GM21576 (cell line): Measurements from ENCODE around the gene CLDN2.
"Not testable (repeated sequence)": the region's sequence is repeated elsewhere in the genome, so short reads cannot be mapped to it uniquely, and the experiment has no call there.

Source experiments
- ATAC-seq: cut with Tn5 transposase; IDR thresholded peaks from one replicate; pipeline ENCODE4 v1.9.1; 2021; ENCODE audit warnings: mild to moderate bottlenecking, moderate library complexity; ENCODE audit not compliant: unreplicated experiment

Gene CLDN2, protein sequence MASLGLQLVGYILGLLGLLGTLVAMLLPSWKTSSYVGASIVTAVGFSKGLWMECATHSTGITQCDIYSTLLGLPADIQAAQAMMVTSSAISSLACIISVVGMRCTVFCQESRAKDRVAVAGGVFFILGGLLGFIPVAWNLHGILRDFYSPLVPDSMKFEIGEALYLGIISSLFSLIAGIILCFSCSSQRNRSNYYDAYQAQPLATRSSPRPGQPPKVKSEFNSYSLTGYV

DNA sequence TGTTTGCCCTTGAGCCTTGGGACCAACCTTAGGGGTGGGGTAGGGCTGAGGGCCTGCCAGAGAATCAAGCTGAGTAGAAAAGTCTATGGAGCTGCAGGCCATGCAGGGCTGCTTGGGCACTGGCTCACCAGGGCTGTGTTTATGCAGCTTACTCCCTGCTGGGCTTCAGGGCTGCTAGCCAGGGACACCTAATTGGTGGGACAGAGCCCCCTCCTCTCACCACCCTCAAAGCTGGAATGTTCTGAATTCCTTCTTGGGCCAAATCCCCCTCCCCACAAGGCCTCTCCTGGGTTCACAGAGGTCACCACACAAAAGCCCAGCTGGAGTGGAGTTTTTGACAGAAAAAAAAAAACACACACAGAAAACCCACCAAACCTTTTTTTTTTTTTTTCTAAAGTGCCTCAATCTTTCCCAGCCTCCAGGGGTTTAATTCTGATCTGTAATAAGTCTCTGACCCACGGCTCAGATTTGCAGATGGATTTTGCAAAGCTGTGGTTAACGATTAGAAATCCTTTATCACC lies at the start of gene CLDN2:
Gene CLDN2 (plus strand): TSS at position 471 of the 521 bp plus-strand sequence. CDS start 7,827 bp downstream, outside the sequence.
- ATAC-seq: no peak

DNA sequence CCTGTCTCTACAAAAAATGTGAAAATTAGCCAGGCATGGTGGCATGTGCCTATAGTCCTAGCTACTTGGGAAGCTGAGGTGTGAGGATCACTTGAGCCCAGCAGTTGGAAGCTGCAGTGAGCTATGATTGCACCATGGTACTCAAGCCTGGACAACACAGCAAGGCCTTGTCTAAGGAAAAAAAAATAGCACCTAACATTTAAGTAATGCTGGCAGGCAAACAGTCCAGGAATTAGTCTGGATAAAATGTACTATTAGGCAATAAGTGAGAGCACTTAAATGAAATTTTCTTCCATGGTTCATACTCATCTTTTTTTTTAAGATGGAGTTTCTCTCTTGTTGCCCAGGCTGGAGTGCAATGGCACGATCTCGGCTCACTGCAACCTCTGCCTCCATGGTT lies 47.4 kb upstream of the CLDN2 start:
- not testable (repeated sequence) for ATAC-seq

DNA sequence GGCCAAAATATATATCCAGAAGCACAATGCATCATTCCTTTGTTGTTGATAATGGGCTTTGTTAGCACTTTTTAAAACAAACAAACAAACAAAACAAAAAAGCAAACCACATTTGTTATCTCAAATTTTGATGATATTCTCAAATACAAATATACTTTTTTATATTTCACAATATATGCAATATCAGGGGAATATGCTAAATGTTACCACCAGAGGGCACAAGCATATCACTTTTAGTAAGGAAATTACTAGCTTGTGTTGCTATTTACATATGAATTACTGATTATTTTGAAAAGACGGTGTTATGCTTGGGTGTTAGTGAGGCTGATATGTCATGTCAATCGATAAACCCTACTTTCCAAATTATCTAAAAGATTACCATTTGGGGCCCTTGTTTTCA lies 46.1 kb upstream of the CLDN2 start:
- ATAC-seq: no peak

DNA sequence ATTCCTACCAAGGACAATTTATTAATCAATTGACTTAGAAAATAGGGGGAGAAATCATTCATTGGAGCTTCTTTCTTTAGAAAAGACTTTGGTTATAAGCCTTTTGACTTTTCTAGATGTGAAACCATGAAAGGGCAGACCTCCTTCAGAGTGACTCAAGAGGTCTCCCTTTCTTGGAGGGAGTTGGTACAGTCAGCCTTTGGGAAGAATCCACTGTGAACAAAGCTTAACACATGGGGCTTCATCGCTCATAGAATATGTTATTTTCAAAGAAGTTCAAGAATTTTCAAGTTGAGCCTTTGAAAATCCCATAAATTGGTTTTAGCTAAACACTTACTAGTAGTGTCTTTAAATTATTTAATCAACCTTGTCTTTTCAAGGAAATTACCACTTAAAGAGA lies 45.1 kb upstream of the CLDN2 start:
- no peak for ATAC-seq

DNA sequence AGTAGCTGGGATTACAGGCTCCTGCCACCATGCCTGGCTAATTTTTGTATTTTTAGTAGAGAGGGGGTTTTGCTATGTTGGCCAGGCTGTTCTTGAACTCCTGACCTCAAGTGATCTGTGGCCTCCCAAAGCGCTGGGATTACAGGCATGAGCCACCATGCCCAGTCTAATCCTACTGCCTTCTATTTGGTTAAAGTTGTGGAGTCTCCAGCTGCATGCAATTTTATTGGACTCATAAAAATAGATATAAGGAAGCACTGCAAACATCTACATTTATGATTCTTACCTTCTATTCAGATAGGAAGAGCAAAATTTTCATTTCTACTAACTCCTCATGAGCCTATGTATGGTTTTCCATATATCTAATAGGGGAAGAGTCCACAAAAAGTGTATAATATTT lies 30.7 kb upstream of the CLDN2 start:
- no peak for ATAC-seq

DNA sequence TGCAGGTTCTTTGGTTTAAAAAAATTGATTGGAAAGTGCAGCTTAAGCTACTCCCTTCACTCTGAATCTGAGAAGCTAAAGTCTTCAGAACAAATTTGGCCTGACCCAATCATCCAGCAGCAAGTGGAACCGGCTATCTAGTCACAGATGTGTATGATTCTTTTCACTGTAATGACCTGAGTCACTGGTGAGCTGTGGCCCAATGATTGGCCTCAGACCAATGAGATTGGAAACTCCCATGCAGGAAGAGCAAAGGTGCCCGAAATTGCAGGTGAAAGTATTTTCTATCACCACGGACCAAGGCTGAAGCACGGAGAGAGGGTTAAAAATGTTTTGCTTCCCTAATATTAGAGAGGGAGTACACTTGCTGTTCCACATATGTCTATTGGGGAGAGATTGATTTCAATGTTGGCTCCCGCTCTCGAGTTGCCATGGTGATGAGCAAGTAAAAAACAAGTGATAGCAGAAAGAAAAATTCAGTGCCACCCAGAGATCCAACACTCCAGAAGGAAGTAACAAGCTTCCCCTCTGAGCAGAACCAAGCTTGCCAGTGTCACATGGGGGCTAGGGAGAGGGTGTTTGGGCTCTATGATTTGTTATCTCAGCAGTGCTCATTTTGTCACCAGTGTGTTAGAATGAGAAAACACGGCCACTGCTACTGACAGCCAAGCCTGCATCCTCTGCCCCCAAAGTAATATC lies 28.3 kb upstream of the CLDN2 start:
- no peak for ATAC-seq

DNA sequence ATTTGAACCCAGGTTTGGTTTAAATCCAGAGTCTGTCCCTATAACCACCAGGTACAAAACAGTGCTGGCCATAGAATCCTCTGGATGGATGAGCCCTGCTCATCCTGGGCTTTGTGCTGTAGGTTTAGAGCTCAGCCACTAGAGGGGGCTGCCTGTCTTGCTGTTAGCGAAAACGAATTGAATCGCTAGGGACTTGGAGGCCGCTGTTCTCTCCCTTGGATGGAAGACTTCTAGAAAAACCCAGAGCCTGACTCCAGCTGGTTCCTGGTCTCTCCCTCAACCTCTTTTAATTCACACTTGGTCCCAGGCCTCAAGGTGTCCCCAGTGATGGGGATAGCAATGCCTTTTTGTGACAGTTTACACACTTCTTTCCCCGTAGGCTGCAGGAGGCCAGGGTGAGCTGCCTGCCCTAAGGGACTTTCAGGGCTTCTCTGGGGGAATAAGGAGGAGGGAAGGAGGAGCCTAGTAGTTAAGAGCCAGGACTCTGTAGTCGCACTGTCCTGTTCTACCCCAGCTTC lies 25.8 kb upstream of the CLDN2 start:
- ATAC-seq: peak; percentile 83

DNA sequence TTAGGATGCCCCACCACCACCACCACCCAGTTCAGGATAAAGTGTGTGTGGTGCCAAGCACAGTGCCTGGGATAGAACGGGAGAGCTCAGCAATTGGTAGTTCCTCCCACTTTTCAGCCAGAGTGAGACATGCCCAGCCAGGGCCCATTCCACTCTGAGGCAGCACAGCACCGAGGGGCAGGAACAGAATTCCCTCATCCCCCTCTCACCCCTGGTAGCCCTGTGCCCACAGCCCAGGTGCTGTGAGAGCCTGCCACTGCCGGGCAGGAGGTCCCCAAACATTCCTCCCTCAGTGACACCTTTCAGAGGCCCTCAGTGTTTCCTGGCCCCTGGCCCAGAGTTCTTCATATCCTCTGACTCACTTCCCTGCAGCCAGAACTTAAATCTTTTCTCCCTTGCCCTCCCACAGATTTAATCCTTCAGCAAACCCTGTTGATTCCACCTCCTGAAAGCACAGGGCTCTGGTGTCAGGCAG lies 25.2 kb upstream of the CLDN2 start:
- no peak for ATAC-seq

DNA sequence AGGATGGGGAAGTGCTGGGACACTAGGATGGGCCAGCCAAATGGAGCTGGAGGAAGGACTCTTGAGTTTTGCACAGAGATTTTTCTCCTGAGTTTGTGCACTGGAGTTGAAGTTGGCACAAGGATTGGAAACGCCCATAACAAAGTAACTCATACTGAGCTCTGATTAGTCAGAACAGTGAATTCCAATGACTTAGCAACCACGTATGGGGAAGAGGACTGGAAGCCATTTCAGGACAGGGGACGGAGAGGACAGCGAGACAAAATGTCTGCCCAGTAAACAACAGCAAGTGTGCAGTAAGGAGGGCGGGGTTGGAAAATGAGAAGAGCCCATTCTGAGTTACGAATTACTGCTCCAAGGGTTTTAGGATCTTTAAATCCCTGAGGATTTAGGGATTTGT lies 22.9 kb upstream of the CLDN2 start:
- no peak for ATAC-seq

DNA sequence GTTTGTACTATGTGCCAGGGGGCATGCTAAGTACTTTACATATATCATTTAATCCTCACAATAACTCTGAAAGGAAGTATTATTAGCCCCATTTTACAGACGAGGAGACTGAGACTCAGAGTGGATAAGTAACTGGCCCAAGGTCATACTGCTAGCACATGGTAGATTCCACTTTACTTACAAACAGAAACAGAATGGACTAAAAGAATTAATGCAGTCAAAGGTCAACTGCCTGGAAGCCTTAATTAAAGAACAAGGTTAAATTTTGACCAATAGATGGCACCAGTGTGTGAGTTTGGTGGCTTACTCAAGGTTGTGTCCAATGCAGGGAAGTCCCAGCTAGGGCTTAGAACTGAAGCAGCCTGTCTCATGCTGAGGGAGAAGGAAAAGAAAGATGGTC lies 21.7 kb upstream of the CLDN2 start:
- ATAC-seq: peak; percentile 71

DNA sequence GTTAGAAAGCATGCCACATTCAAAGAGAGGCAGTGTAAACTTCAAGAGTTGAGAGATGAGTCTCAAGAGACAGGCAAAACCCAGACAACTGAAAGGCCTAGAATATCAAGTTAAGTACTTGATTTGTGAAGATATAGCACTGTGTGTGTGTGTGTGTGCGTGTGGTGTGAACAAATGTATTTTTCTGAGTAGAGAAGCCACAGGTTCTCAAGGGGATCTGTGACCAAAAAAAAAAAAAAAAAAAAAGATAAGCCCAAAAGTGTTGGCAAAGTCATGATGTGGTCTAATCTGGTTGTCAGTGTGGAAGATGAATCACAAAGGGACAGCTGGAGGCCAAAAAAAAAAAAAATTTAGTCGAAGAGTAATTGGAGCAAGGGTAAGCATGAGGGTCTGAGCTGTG lies 20.9 kb upstream of the CLDN2 start:
- ATAC-seq: no peak

DNA sequence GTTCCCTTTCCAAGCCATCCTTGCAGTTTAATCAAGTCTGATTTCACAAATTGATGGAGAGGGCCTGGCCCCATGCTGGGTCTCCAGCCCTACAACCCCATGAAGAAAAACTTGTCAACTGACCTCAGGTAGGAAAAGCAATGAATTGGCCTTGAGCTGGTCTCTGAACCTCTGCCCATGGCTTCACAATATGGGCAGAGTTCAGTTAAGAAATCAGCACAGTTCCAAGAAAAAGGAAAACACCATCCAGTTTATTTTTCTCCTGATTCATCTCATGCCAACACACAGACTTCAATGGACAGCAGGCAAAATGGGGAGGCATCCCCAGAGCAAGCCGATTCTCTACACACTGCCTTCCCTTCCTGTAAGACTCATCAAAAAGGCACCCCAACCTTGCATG lies 20.4 kb upstream of the CLDN2 start:
- no peak for ATAC-seq

DNA sequence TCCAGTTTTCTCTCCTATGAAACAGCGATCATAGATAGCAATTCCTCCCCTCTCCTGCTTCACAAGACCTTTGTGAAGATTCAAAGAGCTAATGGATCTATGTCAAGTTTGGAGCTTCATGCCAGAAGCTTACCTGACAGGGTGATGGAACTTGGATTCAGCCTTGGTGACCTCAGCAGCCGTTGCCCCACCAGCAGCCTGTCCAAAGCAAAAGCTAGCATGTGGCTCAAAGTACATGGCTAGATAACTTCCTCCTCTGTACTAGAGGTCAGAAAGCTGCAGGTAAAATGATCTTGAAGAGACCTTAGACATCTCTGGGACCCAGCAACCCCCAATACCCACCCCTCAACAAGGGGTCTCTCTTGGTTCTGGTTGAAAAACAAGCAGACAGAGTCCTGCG lies 18.9 kb upstream of the CLDN2 start:
- ATAC-seq: no peak

DNA sequence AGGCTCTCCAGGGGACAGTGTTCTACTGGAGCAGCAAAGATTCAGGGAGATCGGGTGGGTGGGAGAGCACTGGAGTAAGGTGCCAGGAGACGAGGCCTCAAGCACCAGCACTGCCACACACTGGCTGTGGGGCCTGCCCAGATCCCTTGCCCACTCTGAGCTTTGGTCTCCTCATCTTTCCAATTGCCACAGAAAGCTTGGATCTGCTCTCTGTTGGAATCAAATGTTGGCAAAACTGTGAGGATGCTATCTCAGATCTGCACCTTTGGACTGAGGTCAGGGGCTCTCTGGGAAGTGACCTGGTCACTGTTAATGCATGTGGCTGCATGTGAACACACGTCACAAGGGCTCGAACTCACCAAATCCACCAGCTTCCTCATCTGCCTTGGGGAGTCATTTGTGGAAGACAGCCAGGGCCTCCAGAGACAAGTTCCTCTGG lies 18.4 kb upstream of the CLDN2 start:
- ATAC-seq: no peak

DNA sequence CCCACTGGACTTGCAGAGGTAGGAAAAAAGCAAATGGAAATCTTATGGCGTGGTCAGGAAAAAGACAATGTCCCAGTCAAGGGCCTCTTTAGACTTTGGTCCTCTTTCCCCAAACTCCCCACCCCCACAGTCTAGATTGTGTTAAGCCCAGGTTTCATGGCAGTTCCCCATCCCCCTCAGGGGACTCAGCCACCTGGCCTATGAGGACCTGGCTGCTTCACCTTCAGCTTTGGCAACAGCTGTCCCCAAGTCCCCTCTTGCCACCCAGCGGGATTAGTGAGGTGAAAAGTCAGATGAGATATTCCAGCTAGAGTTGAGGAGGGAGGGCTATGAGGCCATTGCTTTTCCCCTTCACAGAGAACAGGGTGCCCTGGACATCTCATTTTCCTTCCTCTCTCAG lies 17.5 kb upstream of the CLDN2 start:
- no peak for ATAC-seq

DNA sequence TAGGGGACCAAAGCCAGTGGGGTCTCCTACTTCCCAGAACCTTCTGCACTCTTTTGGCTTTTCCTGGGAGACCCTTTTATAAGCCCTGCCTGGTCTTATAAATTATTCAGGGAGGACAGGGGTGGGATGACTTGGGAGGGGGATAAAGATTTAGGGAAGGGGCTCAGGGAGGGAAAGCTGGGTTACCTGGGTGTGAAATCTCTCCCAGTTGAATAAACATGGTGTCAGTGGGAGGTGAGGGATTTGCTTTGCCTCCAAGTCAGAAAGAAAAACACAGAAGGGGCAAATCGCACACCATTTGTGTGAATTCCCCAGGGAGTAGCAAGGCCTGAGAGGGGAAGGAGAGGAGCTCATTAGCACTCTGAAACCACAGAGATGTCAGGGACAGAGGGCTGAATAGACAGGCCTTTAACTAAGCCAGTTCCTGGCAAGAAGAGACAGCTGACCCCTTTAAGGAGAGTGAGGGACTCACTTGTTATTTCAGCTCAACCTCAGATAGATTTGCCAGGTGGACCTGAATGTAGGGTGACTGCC lies 16.8 kb upstream of the CLDN2 start, which contains the start of gene RIPPLY1:
Gene RIPPLY1 (minus strand): TSS at position 51 of the 534 bp plus-strand sequence. CDS start 54 bp downstream, outside the sequence.
- no peak for ATAC-seq

DNA sequence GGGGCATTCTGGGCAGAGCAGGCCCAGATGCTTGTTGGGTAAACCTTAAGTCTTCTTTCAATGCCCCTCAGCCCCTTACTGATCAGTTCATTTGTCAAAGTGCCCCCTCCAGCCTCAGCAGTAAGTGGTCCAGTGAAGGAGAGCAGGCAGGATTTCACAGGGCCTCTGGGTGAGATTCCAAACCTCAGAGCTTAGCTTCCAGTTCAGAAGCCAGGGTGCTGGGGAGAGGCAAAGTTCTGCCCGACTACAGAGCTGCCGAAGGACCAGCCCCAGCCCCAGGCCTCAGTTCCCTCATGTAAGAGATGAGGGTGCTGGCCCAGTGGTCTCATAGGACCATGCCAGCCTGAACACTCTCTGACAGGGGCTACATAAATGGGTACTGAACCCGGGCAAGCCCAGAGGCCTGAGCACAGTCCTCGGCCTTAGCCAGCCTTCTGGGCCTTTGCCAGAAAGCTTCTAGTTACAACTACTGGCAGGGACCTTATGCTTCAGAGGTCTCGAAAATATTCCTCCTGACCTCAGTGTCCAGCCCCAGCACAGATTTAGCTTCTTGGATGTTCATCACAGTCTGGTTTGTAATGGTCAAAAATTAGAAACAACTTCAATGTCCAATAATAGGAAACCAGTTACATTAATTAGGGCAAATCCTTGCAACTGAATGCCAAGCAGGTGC lies 16.2 kb upstream of the CLDN2 start:
- no peak for ATAC-seq

DNA sequence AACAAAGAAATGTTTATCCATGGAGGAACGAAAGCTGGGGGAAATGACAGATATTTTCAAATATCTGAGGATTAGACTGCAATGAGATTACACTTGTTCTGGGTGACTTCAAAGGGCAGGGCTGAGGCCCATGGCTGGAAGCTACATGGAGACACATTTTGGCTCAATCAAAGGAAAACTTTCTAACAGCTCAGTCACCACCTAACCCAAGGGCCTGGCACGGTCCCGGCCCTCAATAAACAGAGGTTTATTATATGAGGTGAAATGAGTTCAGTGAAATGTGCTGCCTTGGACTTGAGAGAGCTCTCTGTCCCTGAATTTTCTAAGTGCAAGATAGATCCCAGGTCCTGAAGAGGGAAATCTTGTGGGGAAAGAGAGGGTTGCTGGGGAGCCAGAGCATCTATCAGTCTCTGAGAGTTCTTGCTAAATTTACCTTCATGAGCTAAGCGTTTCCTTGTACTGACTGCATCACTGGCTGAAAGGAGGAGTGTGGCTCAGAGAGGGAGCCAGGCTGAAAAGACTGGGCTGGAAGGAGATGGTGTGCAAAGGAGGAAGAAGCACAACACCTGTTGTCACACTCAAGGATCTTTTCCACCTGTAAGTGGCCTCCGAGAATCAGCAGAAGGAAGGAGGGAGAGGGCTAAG lies 15.0 kb upstream of the CLDN2 start:
- ATAC-seq: no peak

DNA sequence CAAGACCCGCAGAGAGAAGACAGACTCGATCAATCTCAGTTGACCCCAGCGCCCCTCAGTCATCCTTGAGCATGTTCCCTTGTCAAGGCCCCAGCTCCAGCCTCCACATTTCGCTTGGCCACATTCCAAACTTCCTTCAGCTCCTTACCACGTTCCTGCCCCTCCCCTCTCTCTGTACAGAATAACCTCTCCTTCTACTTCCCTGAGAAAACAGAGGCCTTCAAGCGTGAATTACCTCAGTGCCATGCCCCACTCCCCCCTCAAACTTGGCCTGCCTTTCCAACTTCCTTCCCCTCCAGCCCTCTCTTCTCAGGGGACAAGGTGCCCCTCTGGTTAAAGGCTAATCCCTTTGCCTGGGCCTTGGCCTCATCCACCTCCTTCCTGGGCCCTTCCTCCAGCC lies 13.8 kb upstream of the CLDN2 start:
- ATAC-seq: no peak

DNA sequence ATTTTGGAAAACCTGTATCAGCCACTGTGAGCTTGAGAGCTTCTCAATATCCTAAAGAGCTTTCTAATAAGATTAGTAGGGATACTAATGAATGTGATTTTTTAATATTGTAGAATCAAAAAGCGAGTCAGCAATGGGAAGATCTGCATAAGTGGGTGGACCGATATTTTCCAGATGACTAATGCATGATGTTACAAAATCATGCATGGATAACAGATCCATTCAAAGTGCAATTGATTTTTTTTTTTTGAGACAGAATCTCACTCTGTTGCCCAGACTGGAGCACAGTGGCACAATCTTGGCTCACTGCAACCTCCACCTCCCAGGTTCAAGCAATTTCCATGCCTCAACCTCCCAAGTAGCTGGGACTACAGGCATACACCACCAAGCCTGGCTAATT lies 7.3 kb upstream of the CLDN2 start:
- no peak for ATAC-seq
